ENCODE measurements around the gene NCBP1.
A peak's percentile ranks its signal among the peaks of the same experiment; 100 is the strongest.
"Not testable (repeated sequence)": the region's sequence is repeated elsewhere in the genome, so short reads cannot be mapped to it uniquely, and the experiment has no call there.

The NCBP1 gene, protein sequence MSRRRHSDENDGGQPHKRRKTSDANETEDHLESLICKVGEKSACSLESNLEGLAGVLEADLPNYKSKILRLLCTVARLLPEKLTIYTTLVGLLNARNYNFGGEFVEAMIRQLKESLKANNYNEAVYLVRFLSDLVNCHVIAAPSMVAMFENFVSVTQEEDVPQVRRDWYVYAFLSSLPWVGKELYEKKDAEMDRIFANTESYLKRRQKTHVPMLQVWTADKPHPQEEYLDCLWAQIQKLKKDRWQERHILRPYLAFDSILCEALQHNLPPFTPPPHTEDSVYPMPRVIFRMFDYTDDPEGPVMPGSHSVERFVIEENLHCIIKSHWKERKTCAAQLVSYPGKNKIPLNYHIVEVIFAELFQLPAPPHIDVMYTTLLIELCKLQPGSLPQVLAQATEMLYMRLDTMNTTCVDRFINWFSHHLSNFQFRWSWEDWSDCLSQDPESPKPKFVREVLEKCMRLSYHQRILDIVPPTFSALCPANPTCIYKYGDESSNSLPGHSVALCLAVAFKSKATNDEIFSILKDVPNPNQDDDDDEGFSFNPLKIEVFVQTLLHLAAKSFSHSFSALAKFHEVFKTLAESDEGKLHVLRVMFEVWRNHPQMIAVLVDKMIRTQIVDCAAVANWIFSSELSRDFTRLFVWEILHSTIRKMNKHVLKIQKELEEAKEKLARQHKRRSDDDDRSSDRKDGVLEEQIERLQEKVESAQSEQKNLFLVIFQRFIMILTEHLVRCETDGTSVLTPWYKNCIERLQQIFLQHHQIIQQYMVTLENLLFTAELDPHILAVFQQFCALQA

DNA sequence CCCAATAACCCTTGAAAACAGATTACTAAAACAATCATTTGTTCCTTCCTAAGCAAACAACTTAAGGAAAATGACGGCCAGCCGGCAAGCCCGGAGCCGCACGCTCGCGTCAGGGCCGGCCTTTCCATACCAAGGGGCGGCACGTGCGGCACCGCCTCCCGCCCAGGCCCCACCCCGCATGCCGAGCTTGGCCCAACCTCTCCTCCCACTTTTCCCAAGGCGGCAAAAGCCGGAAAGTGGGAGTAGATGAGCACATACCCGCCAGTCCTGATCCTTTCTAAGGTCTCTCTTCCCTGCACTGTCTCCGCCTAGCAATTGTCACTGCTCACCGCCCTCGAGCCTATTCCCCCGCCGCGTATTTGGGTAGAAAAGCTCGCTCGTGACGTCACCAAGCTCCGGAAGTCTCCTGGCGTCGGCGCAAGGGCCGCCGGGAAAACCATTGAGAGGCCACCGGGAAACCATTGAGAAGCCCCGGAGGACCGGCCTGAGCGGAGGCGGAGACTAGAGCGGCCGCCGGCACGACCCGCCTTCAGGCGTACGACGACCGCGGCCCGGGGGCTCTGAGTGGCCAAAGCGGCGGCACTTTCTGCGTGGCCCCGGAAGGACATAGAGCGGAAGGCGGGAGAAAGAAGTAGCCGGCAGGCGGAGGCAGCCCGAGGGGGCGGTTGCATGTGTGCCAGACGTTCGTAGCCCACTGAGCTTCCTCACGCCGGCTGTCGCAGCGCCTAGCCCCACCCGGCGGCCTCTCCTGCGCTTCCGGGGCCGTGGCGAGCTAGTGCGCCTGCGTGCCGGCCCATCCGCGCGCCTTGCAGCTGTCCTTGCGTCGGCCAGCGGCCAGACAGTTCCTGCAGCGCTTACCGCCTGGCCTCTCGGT, at the start of gene NCBP1, which contains the start of gene TSTD2:
Gene NCBP1, plus strand, starts transcription at position 837 of the 874 bp plus-strand sequence. CDS start 61 bp downstream, outside the sequence.
Gene TSTD2, minus strand, starts transcription at position 384 of the 874 bp plus-strand sequence. CDS start 5,806 bp downstream, outside the sequence.
- DNase-seq (ENCODE audit: low spot score), result peak; percentile 99

DNA sequence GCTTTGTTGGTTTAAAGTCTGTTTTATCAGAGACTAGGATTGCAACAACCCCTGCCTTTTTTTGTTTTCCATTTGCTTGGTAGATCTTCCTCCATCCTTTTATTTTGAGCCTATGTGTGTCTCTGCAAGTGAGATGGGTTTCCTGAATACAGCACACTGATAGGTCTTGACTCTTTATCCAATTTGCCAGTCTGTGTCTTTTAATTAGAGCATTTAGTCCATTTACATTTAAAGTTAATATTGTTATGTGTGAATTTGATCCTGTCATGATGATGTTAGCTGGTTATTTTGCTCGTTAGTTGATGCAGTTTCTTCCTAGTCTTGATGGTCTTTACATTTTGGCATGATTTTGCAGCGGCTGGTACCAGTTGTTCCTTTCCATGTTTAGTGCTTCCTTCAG, 48.8 kb upstream of the NCBP1 start:
- not testable (repeated sequence) for DNase-seq (ENCODE audit: low spot score)

DNA sequence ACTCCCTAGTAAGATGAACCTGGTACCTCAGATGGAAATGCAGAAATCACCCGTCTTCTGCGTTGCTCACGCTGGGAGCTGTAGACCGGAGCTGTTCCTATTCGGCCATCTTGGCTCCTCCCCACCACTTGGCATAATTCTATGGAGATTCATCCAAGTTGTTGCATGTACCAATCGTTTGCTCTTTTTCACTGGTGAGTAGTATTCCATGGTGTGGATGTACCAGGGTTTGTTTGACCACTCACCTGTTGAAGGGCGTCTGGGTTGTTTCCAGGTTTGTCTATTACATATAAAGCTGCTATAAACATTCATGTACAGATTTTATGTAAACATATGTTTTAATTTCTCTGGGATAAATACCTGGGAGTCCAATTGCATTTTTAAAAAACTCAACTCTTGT, 46.7 kb upstream of the NCBP1 start:
- DNase-seq (ENCODE audit: low spot score), result not testable (repeated sequence)

DNA sequence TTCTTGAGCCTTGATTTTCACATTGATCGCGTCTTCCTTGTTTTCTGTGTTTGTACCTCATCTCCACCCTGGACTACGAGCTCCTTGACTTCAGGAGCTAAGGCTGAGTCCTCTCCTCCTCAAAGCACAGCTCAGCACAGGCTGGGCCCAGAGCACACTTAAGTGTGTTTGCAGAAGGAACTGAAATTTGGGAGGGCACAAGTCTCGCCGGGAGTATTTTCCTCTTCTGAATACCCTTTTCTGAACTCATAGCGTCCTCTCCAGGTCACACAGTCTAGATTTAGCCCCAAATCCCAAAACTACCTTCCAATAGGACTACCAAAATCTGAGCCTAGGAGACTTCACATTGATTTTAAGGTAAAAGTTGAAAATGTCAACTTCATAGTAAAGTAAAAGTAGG, 42.1 kb upstream of the NCBP1 start:
- DNase-seq (ENCODE audit: low spot score), result no peak

DNA sequence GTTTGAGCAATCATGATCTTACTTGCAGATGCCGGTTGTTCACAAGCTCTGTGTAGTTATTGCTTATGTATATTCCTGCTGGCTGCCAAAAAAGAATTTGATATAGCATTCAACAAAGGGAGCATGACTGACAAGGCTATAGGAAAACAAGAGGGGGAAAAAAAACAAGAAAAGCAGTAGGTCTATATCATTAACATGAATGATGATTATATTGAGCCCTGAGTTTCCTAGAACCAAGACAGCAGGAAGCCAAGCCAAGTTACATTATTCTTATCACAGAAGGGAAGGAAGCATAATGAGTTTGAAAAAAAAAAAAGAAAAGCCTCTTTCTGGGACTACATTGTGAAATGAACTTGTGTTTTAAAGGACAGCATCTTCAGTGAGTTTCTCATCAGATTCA, 41.5 kb upstream of the NCBP1 start:
- no peak for DNase-seq (ENCODE audit: low spot score)

DNA sequence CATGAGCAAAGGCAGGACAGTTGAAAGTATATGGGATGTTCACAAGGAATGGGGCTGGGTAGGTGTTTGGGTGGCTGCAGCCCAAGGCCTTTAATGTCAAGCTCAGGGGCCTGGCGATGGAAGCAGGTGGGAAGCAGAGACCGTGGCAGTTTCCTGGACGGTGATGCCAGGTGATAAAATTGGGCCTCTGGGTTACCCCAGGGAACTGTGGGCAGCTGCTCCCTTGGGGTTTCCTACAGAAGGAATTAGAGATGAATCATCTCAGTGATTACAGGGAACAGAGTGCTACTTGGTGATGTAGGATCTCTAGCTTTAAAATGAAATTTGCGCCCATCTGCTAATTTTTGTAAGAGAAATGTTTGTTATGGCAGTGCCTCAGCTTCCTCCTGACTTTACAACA, 39.7 kb upstream of the NCBP1 start:
- DNase-seq (ENCODE audit: low spot score), result no peak

DNA sequence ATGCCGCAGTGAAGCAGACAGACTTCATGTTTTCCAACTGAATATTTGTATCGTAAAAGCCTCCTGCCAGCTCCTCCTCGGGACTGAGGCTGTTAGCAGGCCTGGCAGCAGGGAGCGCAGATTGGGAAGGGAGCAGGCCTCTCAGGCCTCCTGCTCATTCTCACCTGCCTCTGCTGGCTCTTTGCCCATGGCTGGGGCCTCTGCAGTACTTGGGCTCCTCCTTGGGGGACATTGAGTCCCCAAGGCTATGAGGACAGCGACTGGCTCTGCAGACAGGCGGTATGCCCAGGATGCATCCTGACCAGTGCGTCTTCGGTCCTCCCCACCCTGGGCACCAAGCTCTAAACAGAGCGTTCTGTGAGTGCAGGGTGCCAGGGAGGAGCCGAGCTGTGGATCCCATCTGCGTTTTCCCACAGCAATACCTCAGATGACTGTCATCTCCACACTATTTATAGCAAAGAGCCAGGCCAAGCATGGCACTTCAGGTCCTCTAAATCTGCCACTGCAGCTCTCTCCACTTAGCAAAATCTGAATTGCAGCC, 39.2 kb upstream of the NCBP1 start:
- no peak for DNase-seq (ENCODE audit: low spot score)

DNA sequence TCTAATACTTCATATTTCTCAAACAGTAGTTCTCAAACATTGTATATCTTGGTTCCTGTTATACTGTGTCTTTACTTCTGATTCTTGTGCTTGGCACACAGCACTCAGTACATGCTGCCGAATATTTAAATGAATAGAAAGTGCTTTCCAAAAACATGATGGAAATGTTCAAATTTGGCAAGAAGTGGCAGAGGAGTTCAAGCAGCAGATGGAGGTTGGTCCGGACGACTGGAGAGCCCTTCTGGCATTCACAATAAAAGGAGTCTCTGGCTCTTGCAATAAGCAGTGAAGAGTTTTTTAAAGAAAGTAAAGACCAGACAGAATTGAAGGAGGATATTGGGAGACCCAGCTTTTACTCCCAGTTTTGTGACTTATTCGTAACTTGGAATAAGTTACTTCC, 36.7 kb upstream of the NCBP1 start:
- no peak for DNase-seq (ENCODE audit: low spot score)

DNA sequence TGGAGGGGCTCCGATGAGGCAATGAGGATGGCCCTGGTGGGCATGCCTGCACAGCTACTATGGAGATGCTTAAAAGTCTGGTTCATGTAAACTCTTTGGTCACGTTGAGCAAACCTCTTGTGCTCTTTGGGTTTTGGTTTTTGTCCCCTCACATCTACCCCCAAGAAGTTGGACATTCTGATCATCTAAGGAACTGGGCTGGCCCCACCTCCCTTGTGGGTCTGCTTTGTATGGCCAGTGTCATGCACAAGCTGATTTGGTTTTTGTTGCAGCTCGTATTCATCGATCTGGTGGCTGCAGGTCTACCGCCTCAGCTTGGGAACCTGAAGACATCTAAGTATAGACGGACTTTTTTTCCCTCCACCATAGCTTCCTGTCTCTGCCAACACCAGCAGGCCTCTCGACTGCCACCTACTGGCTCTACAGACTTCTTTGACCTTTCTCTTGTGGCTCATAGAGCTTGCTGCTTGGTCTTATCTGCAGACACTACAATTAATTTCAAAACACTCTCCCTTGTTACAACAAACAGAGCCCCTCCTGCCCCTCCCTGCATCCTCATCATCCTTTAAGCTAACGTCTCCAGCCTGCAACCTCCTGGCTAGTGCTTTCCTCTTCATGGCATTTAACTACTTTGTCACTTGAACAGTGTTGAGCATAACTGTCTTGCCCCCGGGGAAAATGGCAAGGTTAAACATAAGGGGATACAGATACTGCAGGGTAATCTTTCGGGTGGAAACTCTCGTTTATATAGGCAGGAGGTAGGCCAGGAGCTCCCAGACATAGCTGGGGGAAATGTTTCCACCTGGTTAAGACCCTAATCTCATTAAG, 34.9 kb upstream of the NCBP1 start:
- DNase-seq (ENCODE audit: low spot score), result peak; percentile 77

DNA sequence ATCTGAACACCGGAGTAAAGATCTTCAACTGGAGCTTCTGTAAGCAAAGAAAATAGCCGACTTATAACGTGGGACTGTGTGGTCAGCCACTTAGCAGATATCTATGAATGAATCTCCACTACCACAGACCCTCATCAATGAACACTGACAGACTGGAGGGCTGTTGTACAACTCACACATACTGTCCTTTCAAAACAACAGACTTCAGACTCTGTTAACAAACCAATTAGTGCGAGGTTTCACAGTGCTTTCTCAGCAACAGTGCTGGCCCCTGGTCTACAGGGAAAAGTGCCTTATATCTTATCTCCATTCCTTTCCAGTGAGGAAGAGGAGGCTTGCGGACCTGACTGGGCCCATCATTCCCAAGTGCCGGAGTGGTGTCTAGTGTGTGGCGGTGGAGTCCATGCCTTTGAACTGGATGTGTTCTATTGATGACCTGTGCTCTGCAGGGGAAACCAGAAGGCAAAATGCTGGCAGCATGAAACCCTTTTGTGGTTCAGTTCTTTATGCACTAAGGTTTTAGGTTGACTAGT, 34.2 kb upstream of the NCBP1 start:
- no peak for DNase-seq (ENCODE audit: low spot score)

DNA sequence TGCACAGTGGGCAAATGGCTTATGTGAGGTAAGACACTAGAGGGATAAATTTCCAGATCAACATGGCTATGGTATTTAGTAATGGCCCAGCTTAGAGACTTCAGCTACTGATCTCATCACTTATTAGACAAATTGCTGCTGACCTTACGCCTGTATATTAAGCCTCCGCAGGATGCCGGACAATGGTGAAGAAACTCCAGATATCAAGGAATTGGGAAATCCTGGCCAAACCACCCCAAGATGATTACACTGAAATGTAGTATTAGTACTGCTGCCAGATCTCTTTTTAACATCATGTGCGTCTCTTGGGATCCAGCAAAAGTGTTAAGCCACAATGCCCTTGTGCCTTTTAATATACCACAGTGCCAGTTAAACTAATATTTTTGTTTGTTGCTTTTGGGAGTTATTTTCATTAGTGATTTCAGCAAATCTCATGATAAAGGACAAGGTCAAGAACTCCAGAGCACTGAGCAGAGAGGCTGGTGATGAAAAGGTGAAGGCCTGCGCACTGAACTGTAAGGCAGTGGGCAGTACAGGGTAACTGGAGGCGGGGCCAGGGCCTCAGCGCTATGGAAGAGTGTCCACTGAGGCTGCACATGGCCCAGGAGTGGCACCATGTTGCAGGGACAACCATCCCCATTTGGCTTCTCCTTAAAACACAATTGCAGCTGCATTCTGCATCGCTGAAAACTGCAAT, 32.9 kb upstream of the NCBP1 start:
- DNase-seq (ENCODE audit: low spot score), result no peak

DNA sequence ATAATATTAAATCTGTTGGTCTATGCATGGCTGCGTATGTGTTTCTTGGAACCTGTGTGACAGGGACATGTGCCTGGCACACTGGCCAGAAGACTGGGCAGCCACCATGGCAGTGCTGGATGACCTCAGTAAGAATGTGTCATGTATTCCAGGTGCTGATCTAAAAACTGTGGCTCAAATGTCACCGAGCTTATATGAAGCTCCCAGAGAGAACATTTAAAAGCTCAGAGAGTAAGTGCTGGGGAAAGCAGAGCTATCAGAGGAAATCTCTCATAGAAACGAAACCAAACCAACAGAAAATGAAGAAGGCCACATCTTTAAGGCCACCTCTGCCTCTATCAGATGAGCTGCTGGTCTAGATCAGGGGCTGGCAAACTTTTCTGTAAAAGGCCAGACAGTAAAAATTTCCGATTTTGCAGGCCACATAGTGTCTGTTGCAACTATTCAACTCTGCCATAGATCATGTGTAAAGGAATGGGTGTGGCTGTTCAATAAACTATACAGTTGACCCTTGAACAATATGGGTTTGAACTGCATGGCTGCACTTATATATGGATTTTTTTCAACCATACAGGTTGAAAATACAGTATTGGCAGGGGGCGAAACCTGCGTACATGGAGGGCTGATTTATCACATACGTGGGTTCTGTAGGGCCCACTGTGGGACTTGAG, 32.3 kb upstream of the NCBP1 start:
- DNase-seq (ENCODE audit: low spot score), result no peak

DNA sequence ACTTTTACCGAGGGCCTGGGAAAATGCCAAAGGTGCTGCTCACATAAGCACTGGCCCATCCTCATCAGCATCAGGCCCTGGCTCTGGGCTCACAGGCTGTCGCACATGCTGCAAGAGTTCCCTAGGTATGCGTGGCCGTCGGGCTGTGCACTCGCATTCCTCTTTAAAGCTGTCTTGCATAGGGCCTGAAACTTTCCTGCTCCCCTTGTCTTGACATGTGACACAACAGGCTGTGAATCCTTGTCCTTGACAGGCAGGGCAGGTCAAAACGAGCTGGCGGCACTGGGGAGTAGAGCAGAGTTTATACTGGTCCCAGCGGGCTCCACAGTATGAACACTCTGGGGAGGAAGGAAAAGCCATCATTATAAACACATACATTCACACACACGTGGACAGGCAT, 31.2 kb upstream of the NCBP1 start:
- no peak for DNase-seq (ENCODE audit: low spot score)

DNA sequence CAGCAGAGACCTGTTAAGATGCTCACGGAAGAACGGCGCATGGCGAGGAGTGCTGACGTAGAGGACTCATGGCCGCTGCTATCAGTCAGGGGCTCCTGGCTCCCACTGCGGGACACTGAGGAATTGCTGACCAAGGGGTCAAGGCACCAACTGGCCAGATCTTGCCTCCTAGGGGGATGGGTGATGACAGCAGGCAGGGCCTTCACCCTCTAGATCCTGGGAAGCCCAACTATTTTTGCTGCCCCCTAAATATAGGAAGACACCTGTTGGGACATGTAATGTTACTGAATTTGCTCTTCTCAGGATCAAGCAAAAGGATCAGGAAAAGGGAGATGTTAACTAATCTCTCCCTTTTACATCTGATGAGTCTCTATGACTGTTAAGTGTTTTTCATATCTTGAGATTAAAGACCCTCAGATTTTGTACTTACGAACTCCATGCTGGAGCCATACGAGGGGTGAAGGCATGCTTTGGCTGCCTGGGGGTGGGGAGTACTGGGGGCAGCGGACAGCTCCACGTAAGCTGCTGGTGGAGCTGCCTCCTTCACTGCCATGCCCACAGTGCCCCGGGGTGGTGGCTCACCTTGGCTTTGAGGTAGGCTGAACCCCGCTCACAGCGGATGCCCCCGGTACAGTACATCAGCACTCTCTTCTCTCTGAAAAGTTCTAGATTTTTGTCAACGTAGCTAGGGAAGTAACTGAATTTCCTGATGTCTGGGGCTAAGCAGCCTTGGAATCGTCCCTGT, 28.5 kb upstream of the NCBP1 start:
- no peak for DNase-seq (ENCODE audit: low spot score)

DNA sequence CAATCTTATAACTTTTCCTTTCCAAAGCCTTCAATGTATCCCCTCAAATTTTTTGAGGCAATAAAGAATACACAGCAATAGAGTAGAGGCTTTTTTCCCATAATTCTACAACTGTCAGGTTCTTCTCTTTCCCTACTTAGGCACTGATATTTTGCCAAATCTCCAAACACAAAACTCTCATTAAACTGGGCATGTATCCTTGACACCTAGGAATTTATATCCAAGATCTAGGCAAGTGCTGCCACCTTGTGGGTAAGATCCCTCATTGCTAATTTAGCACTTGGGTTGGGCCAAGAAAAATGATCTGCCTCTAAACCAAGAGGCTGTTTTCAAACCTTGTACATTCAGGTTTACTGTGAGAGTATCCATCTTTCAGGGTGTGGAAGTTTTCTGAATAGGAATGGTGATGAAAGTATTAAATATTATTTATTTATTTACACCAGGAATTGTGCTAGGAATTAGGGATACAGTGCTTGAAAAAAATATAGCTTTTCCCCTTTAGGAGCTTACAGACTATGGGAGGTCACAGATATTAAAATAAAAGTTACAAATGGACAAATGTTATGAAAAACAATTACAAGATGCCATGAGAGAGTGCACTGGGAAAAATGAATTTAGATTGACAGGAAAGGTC, 18.1 kb upstream of the NCBP1 start:
- DNase-seq (ENCODE audit: low spot score), result peak; percentile 70

DNA sequence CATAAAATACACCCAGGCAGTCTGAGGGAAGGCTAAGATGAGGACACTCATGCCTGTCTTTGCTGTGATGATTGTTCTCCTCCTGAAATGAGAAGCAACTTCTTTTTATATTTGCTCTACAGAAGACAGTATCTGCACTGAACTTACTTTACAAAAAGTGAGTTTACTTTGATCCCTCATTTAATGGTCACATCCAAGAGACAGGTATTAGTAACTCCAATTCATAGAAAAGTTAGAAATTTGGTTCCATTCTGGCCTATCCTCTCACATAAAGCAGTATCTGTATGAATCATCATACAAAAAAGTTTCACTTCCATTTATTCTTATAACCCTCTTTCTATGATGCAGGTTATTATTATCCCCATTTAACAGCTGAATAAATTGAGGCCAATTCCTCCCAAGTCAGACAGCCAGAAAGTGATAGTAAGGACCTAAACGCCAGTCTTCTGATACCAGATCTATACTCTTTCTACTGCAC, 15.6 kb upstream of the NCBP1 start:
- no peak for DNase-seq (ENCODE audit: low spot score)

DNA sequence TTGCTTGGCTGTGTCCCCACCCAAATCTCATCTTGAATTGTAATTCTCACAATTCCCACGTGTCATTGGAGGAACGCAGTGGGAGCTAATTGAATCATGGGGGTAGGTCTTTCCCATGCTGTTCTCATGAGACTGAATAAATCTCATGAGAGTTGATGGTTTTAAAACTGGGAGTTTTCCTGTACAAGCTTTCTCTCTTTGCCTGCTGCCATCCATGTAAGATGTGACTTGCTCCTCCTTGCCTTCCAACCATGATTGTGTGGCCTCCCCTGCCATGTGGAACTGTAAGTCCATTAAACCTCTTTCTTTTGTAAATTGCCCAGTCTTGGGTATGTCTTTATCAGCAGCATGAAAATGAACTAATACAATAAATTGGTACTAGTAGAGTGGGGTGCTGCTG, 13.6 kb upstream of the NCBP1 start:
- not testable (repeated sequence) for DNase-seq (ENCODE audit: low spot score)

DNA sequence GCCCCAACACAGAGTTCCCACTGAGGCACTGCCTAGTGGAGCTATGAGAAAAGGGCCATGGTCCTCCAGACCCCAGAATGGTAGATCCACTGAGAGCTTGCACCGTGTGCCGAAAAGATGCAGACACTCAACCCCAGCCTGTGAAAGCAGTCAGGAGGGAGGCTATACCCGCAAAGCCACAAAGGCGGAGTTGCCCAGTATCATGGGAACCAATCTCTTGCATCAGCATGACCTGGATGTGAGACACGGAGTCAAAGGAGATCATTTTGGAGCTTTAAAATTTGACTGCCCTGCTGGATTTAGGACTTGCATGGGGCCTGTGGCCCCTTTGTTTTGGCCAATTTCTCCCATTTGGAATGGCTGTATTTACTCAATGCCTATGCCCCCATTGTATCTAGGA, 11.1 kb upstream of the NCBP1 start:
- DNase-seq (ENCODE audit: low spot score), result not testable (repeated sequence)

All from kidney tubule cell (primary cell).